NCI-H748 (cell line): ENCODE data around the gene GNG5.
"Not testable (repeated sequence)": the region's sequence is repeated elsewhere in the genome, so short reads cannot be mapped to it uniquely, and the experiment has no call there.

Experiments
- DNase-seq: peaks from one replicate; lab custom pipeline; 2025; ENCODE audit not compliant: unreplicated experiment; lab: John Stamatoyannopoulos, UW

Gene GNG5

GRCh38 chr1:84506002-84506728 is at the start of gene GNG5, which contains the start of gene SPATA1:
GNG5 (minus strand) TSS chr1:84506581; CDS start chr1:84506091, 490 bp downstream.
SPATA1 (plus strand) TSS chr1:84506386; CDS start chr1:84516360, 9,974 bp downstream.
- DNase-seq: peak; percentile 95

DNA sequence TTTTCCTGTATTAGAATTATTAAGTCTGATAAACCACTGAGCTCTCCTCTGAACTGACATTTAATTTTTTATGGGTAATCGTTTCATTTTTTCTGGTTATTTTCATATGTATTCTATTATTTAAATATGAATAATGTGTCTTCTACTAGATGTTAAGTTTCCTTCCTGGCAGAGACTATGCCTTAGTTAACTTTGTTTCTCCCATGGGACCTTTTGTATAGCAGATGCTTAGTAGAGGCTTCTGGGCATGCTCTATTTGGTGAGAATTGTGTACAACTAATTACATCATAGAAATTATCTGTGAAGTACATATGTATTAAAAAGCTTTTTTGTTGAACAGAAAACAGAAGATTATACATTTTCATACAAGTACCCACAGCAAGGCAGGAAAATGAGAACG is 44.4 kb upstream of the GNG5 start:
- no peak for DNase-seq

DNA sequence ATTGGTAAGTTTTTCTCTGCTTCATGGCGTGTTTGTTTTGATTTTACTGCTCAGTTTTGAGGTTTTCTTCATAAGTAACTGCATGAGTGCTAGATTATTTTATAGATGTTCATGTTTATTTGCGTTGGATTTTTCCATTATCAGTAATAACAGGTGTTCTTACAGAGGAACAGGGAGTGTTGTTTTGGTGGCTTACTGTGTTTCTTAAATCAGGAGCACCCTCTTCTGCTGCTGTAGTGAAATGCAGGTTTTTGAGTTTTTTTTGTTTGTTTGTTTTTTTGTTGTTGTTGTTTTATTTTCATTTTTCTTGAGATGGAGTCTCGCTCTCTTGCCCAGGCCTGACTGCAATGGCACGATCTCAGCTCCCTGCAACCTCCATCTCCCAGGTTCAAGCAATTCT is 35.3 kb upstream of the GNG5 start:
- peak; percentile 23 for DNase-seq

DNA sequence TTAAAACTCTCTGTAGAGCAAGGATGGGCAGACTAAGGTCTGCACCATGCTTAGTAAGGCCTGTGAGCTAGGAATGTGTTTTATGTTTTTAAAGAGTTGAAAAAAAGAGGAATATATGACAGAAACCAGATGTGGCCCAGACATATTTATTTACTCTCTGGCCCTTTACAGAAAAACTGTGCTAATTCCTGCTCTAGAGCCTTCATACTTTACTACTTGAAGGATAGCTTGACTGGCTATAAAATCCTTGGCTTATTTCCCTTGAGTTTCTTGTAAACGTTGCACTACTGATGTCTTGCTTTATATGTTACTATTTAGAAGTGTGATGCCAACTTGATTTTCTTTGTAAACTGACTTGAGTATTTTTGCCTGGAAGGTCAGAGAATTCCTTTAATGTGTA is 34.4 kb upstream of the GNG5 start:
- no peak for DNase-seq

GRCh38 chr1:84539972-84540371 is 33.6 kb upstream of the GNG5 start:
- DNase-seq: no peak

- no peak for DNase-seq
These were observed 32.2 kb upstream of the GNG5 start for GRCh38 chr1:84538599-84538998.

DNA sequence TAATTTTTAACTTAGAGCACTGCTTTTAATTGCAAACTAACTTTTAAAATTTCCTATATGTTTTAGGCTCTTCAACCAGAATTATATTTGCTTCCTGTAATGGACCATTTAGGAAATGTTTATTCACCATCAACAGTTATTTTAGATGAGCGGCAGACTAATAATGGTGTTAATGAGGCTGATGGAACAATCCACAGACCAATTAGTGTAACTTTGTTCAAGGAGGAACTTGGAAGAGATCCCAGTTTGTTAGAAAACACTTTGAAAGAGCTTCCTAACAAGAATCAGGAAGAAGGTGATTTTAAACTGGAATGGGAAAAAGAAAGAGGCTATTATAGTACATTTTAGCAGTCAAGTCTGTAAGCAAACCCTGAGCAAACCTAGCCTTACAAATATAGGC is 19.4 kb upstream of the GNG5 start:
- peak; percentile 76 for DNase-seq

DNA sequence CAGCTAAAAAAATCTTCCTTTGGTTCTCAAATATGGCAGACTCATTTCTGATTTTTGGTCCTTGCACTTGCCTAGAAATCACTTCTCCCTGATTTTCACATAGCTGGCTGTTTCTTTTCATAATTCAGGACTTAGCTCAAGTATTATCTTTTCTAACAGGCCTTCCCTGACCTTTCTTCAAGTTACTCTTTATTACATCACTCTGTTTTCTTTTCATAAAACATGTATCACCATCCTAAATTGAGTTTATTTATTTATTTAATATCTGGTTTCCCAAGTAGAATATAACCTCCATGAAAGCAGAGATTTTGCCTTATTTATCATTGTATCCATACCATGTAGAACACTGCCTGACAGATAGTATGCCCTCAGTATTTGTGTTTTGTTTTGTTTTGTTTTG is 18.2 kb upstream of the GNG5 start:
- no peak for DNase-seq

- DNase-seq: peak; percentile 16
These were observed 4.3 kb upstream of the GNG5 start for GRCh38 chr1:84510668-84511067.

DNA sequence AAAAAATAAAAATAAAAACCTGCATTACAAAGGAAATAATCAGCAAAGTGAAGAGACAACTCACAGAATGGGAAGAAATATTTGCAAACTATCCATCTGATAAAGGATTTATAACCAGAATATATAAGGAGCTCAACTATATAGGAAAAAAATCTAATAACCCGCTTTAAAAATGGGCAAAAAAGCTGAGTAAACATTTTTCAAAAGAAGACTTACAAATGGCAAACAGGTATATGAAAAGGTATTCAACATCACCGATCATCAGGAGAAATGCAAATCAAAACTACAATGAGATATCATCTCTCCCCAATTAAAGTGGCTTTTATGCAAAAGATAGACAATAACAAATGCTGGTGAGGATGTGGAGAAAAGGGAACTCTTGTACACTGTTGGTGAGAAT is 3.8 kb upstream of the GNG5 start:
- no peak for DNase-seq

DNA sequence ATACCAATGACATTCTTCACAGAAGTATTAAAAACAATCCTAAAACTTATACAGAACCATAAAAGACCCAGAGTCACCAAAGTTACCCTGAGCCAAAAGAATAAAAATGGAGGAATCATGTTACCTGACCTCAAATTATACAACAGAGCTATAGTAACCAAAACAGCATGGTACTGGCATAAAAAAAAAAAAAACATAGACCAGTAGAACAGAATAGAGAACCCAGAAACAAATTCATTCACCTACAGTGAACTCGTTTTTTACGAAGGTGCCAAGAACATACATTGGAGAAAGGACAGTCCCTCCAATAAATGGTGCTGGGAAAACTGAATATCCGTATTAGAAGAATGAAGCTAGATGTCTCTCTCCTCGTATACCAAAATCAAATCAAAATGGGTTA is 2.6 kb upstream of the GNG5 start:
- no peak for DNase-seq

GRCh38 chr1:84508510-84508909 is 2.1 kb upstream of the GNG5 start:
- DNase-seq: no peak

DNA sequence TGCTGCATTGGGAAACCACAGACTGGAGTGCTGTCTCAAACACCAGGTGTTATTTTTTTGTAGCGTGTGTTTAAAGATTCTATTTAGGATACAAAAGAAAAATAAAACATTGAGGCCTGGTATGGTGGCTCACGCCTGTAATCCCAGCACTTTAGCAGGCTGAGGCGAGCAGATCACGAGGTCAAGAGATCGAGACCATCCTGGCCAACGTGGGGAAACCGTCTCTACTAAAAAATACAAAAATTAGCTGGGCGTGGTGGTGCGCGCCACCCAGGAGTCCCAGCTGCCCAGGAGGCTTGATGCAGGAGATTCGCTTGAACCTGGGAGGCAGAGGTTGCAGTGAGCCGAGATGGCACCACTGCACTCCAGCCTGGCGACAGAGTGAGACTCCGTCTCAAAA is 1.5 kb upstream of the GNG5 start:
- not testable (repeated sequence) for DNase-seq

DNA sequence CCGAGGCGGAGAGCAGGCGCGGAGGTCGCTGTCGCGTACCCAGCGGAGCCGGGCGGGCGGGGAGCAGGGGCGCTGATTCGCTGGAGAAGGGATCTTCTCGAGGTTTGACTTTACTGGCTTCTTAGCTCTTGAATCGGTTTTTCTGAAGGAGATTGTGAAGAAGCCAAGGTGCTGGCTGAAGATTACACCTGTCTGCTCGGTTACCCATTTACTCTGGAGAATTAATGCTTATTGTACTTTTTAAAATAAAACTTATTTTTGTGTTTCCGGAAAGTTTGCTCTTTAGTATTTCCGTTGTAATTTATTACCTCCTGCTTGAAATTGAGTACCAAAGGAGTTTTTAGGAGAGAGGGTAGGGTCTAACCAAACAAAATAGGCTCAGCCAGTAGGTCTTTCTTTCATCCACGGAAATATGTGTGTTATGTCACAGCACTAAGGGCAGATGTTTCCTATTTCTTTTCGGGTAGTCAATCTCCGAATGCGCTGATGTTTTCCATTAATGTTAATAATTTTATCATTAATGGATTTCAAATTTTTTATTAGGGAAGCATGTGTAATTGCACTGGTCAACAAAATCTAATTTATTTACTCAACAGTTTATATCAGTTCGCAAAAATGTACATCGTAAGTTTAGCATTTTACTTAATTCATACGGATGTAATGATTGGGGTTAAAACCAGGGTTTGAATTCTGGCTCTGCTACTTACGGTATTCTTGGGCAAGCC is 510 bp upstream of the GNG5 start:
- no peak for DNase-seq

DNA sequence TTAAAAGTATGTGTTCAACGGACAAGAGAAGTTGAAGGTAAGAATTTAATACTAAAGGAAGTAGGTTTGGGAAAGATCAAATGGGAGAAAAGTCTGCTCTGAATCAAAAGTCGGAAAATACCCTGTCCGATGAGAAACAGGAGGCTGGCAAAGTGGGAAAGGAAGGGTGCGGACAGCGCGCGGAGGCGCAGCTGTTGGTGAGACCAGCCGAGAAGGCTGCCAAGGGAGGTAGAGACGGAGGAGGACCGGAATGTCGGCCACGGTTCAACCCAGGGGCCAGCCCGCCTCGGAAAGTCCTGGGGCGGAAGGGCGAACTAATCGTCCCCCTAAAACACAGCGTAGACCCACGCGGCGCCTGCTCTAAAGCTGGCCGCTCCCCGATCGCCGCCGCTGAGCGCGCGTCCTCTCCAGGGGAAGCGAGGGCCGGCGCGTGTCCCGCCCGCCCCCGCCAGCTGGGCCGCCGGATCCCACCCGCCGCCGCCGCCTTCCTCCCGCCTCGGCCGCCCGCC is 834 bp downstream of the GNG5 start:
- peak; percentile 80 for DNase-seq

DNA sequence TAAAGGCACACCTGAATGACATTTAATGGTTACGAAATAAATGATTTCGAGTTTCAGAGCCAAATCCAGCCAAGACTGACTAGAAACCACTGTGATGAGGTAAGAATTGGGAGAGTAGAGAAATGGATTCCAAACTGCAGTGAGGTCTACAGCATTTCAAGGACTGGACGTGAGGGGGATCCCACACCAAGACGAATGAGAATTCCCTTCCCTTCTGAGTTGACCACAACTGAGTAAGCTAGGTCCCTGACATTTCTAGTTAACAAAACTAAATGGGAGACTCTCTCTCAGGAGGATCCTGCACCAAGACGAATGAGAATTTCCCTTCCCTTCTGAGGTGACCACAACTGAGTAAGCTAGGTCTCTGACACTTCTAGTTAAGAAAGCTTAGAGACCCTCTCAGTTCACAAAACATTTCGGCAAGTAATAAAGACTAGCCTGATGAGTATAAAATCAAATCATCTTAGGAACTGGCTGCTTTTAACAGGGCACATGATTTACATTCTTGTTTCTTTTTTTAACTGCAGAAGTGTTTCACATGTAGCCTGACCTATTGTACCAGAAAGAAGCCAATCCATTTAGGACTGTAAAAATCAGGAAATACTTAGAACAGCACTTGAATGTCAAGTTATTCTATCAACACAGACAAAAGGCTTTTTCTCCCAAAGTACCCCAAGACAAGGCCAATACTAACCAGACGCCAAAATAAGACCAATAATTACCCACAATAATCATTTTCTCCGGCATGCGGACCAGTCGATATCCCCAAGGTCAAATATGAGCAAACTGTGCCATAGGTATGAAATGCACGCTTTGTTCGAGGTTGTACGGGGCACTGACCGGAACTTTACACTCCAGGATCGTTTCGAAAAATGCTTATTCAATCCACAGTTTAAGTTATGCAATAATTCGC is 1.5 kb downstream of the GNG5 start:
- DNase-seq: peak; percentile 36

GRCh38 chr1:84502927-84503326 is 3.5 kb downstream of the GNG5 start:
- DNase-seq: no peak

DNA sequence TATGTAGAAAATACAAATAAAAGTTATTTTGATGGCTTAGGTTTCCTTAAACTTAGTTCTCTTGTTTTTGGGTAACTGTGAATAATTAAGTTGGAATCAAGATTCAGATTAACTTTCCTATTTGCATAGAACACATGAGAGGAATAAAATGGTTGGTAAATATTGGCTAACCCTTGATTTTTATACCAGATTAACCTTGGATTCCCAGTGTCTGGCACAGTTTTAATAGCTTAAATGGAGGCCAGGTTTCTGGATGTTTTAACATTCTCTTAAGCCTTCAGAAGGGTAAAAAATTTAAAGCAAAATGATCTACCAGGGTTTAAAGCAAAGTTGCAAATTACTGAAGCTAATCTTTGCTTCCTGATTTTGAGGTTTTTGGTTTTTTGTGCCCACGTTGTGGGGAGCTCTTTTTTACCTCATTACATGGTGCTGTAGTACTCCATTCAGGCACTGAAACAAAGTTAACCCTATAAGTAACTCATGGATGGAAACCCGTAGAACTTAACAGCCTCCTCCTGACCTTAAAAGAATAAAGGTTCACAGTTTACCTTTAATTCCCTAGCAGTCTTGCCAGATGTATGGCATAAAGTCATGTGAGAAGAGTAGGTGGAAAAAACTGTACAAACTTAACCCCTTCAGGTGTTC is 8.6 kb downstream of the GNG5 start:
- DNase-seq: no peak

GRCh38 chr1:84496498-84496897 is 9.9 kb downstream of the GNG5 start:
- DNase-seq: no peak

GRCh38 chr1:84493747-84494146 is 12.6 kb downstream of the GNG5 start:
- DNase-seq: no peak

DNA sequence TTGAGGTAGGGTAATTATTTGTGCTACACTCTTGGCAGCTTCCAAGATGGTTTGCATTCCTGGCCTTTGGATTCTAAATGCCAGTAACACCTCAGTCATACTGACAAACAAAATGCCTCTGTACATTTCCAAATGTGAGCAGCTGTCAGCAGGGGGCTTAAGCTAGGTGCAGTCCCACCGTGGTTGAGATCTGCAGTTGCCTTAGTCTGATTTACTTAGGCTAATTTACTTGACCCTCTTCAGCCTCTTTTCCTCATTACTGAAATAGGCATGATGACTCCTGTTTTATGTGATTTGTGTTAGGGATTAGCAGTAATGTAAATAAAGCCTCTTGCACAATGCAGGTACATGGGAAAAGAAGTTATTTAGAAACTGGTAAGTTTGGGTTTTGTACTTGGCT is 13.7 kb downstream of the GNG5 start:
- no peak for DNase-seq
